Stimulated activated CD8-positive, alpha-beta memory T cell treated with anti-CD3 and anti-CD28 coated beads, Interleukin-12 subunit alpha, Interleukin-12 subunit beta, amount 100 ng/mL, for 4 hours (primary cell): ENCODE data around the gene MUC20.

Source experiments
- DNase-seq: peaks from one replicate; pipeline ENCODE4 v3.0.0-alpha.2; 2020; ENCODE audit warnings: low read depth

Gene MUC20

DNA sequence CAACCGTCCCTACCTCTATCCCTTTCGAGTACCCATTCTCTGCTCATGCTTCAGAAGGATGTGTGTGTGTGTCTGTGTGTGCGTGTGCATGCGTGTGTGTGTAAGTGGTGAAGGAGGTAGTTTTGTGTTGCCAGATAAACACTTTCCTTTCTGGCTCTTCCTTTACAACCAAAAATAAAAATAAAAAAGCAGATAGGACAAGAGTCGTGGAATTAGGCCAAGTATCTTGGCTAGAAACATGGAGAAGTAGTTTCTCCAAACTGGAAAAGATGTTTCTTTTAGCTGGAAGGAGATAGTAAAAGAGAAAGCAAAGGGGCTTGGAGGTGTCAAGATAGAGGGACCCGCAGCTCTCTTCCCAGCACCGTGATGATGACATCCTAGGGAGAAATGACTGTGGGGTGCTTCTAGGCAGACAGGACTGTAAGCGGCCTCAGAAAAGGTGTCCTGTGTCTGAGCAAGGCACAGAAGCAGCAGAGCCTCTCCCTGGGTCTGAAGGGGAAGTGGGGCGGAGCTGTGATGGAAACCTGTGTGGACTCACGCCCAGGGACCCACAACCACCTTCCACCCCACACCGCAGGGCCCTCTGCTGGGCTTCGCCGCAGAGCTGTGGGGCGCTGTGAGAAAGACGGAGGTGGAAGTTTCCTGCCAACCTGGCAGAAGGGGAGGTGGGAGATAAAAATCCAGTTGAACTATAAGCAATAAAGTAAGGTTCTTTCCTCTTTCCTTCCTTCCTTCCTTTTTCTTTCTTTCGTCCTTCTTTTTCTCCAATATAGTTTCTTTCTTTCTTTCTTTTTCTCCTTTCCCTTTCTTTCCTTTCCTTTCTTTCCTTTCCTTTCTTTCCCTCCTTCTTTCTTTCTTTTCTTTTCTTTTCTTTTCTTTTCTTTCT, 35.3 kb downstream of the MUC20 start:
- DNase-seq, result no peak

DNA sequence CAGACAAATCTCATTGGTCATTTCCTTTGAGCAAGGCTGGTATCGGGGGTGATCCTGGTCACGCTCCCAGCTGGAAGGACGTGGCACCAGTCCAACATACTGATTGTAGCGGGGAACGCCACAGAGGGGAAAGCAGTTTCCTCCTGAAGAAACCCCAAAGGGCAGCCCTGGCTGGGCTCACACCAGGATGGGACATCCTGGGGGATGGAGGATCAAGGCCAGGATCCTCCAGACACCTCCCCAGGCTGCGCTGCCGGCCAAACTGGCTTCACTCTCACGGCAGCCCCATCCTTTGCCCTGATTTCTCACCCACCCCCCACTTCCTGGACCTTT, 36.6 kb downstream of the MUC20 start:
- DNase-seq, result no peak

DNA sequence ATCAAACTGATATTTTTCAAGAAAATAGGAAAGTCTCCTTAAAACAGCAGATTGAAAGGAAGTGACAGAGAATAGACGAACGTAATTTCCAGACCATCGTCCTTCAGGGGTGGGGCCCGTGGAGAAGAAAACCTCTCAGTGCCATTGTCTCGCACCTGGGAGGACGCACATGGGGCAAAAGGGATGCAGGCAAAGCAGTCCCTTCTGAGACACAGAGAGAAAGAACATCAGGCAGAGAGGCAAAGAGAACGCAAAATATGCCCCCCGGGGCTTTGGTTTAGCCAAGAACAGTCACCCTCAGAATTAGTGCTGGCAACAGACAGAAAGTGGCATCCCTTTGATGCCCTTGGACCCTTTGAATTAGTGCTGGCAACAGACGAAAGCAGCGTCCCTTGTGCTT, 37.0 kb downstream of the MUC20 start:
- no peak for DNase-seq

DNA sequence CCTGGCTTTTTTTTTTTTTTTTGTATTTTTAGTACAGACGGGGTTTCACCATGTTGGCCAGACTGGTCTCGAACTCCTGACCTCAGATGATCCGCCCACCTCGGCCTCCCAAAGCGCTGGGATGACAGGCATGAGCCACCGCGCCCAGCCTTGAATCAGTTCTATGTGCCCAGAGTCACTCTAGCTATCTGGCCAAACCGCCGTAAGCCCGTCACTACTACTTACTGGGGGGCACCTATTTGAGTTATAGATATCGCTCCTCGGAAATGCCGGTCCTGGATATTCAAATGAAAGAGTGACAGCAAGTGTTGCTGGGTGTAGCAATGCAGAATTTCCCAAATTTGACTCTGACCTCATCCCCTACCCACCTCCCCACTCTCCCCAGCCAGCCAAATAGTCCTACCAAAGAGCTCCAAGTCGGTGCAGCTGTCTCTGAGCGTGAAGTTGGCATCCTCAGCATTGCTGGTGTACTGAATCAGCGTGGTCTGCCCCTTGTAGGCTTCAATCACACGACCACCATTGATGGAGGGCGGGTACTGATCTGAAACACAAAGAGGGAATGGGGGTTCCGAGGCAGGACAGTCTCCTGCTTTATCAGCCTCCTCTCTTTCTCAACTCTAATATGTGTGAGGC, 38.1 kb downstream of the MUC20 start:
- DNase-seq, result no peak

DNA sequence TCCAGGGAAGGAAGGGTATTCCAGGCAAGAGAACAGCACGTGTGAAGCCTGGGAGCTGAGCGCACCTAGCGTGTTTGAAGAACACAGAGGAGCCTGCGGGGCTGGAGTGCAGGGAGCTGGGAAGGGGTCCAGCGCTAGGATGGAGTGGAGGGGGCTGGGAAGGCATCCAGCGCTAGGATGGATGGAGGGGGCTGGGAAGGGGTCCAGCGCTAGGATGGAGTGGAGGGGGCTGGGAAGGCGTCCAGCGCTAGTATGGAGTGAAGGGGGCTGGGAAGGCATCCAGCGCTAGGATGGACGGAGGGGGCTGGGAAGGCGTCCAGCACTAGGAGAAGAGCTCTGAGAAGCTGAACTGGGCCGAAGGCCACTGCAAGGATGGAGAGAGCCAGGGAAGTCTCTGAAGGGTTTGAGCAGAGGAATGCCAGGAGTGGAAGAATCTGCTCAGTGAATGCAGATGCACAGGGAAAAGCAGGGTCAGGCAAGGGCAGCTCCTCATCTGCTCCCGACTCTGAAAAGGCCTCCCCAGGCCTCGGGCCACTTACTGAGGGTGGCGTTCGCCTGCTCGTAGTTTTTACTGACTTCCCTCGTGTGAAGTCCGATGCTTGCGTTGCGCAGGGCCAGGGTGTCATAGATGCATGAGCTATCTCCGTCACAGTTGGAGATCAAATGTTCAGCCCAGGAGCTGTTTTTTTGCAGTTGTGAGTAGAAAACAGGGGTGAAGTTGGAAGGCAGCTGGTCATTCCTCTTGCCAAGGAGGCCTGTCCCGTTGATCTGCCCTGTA, 39.8 kb downstream of the MUC20 start:
- DNase-seq, result no peak

DNA sequence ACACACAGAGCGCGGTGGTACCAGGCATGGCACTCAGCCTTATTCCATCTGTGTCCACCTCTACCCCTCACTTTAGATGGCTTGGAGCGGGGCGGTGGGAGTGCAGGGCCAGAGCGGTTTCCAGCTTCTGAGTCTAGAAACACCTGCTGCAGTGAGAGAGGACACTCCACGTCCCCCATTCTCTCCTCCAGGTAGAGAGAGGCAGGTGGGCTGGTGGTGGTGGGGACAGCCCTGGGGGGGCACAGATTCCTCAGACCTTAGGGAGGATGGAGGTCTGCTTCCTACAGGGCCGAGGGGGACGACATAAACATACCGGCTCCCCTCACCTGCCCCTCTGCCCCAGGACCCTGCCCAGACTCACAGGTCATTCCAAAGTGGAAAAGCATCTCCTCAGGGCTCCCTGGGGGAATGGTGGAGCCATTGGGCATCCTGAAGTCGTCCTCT, 40.4 kb downstream of the MUC20 start:
- no peak for DNase-seq

DNA sequence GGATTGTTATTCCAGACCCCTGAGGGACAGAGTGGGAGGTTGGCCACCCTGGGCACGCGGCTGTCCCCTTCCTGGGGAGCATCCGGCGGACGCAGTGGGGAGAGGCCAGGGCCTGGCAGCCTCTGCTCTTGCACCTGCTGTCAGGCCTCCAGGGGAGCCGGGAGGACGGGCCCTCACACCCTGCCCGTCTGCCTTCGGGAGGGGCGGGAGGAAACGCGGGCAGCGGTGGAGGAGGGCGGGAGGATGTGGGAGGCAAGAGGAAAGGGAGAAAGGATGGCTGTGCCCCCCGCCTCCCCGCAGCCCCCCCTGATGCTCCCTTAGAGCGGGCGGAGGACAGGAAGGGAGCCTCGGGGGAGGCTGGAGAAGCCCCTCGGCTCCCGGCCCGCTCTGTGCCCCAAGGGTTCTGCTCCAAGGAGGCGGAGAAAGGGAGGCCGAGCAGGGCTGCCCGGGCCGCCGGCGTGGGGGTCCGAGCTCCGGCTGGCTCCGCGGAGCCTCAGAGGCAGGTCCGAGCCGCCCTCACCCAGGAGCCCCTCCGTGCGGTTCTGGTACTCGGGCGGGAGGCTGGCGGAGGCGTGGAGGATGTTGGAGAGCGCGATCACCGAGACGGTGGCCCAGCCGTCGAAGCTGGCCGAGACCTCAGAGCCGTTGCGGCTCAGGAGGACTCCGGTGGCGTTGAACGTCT, 40.9 kb downstream of the MUC20 start:
- no peak for DNase-seq

DNA sequence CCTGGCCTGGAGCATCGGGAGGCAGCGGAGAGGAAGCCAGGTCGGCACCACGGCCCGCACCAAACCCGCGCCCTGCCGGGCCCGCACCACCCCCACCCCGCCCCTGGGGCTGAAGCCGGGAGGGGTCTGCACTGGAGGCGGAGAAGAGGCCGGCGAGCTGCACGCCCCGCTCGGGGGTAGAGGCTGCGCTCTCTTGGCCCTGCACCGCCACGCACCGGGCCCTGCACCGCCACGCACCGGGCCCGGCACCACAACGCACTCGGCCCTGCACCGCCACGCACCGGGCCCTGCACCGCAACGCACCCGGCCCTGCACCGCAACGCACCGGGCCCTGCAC, 41.4 kb downstream of the MUC20 start:
- no peak for DNase-seq

DNA sequence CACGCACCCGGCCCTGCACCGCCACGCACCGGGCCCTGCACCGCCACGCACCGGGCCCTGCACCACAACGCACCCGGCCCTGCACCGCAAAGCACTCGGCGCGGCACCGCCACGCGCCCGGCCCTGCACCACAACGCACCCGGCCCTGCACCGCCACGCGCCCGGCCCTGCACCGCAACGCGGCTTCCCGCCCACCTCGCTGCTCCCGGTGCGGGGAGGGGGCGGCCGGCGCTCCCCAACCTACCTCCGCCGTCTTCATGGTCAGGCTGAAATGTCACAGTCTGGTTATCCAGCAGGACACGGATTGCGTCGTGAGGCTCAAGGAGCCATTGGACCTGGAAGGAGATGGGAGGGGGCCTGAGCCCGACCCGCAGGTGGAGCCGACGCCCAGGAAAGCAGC, 41.8 kb downstream of the MUC20 start:
- DNase-seq, result no peak

DNA sequence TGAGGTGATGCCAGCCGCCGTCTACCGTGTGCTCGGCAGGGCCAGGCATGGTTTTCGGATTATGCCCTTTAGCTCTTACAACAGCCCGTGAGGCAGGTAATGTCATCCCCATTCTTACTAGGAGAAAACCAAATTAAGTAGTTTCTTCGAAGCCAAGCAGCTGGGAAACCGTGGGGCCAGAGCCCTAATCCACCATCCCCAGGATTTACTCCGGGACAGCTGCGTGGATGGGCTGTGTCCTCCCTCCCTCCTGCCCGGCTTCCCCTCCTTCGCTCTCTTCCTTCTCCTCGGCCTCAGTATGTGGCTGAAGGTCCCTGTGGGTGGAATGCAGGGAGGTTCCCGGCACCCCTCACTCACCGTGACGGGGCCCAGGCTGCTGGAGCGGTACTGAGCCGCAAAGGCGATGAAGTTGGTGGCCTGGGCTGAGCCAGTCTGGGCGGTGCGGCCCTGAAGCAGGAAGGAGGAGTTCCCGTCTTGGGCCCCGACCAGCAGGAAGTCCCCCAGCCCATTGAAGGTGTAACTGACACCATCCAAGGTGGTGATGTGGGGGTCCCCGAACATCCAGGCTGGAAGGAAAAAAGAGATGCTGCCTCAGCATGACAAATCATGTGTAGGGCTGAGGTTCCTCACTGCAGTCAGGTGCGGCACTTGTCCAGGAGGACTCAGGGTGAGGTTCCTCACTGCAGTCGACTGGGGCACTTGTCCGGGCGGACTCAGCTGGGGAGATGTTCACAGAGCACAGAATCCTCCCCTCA, 42.5 kb downstream of the MUC20 start:
- no peak for DNase-seq

DNA sequence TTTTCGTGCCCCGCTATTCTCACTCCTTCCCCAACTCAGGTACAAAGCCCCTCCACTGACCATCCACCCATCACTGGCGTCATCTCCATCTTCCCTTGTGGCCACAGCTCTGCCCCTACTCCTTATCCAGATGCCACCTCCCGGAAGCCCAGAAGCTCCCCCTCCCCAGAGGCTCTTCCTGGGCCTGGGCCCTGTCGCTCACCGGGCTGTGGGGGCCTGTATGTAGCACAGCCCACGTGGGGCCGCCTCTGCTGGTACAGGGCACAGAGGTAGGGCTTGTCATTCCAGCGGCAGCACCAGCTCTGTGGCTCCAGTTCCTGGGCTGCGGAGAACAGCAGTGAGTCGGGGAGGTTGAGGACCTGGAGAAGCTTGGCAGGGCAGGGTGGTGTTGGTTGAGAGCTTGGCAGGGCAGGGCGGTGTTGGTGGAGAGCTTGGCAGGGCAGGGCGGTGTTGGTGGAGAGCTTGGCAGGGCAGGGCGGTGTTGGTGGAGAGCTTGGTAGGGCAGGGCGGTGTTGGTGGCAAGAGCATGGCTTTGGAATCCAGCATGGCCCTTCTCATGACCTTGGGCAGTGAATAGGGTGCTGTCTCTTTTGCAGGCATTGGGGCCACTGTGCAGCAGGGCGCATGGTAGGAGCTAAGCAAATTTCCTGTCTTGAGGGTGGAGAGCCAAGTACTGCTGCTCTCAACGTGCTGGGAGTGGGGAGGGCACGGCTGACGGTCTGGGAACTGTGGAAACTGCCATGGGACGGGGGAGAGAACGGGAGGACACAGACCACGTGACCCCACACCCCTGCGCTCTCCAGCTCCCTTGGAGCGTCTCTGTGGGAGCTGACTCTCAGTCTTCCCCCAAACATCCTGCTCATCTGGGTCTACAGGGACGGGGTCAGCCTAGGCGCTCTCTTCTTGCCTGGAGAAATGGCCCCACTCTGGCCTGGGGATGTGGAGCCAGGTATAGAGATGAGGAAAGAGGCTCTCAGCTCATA, 43.4 kb downstream of the MUC20 start:
- DNase-seq, result no peak

DNA sequence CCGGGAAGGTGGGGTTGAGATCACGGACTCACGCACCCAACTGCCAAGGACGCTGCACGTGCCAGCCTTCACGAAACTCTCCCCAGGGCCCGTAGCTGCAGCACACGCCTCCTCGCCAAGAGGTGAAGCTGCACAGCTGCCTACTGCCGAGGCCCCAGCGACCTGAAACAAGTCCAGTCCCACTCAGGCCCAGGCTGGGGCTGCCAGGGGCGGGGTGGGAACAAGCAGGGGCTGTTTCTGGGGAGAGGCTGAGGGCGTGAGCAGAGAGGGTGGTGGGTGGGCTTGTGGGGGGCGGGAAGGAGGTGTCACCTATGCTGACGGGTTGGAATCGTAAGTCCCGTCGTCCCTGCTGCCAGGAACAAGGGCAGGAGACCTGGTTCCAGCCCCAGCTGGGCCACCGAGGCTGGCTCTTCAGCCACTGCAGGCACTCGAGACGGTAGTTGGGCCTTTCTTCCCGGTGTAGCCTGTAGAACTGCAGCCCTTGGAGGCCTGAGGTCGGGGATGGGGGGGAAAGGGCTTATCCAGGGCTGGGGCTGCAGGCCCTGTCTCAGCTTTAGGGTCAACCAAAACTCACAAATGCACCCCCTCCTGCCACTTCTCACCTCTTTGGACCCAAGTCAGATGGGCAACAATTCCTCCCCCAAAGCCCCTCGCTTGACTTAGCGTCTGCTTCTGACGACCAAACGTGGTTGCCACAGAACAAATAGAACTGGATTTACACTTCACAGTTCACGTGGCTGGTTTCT, 44.4 kb downstream of the MUC20 start:
- DNase-seq, result no peak

DNA sequence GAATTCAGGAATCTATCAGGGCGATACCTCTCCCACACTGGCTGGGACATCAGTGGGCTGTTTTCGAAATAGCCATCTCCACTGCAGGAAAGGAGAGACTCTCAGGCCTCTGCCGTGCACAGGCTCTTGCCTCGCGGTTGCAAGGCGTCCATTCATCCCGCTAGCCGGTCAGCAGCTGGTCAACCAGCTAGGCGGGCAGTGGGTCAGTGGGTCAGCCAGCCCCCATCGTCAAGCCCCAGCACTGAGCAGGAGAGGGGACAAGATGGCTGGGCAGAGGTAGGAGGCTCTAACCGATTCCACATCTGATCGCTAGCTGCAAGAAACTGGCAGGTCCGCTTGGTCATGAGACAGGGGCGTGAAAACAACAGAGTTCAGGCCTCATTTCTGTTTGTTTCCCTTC, 45.9 kb downstream of the MUC20 start:
- DNase-seq, result no peak

DNA sequence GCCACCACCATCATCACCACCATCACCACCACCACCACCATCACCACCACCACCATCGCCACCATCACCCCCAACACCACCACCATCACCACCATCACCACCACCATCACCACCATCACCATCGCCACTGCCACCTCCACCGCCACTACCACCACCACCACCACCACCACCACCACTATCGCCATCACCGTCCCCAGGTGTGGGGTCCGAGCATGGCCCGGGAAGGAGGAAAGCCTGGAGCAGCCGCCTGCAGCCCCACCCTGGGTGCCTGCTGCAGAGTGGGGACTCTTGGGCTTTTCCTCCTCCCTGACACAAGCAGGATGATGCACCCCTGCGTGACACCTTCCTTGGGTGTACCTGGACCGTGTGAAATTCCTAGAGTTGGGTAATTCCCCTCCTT, 47.0 kb downstream of the MUC20 start:
- DNase-seq, result no peak

DNA sequence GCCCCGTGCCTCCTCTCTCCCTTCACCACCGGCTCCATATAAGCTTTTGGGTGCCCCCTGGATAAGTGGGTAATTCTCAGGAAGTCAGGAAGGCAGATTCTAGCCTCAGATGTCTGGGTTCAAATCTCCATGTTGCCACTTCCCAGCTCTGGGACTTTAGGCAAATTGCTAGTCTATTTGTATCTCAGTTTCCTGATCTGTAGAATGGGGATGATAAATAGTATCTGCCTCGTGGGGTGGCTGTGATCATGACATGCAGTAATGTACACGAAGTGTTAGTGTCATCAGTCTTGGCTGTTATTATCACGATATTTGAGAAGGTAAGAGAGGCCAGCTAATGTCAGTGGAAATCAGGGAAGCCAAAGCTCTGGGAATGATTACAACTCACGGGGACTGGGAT, 47.6 kb downstream of the MUC20 start:
- no peak for DNase-seq

DNA sequence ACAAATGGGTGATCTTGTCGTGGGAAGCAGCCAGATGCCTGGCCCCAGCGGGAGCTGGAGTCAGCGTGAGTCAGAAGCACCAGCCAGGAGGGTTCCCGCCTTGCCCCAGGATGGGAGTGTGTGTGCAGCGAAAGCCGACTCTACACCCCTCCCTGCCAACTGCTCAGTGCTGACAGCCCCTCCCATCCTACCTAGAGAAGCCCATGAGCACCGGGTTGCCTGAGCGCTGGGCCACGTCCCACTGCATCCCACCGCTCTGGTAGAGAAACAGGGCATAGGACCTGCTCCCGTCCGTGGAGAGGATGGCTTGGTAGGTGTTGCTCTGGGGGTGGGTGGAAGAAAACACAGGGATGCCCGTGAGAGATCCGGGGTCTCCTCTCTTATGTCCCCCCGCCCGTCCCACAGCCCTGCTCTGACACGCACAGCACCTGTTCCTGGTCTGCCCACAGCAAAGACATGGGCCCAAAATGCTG, 48.1 kb downstream of the MUC20 start:
- DNase-seq, result no peak

DNA sequence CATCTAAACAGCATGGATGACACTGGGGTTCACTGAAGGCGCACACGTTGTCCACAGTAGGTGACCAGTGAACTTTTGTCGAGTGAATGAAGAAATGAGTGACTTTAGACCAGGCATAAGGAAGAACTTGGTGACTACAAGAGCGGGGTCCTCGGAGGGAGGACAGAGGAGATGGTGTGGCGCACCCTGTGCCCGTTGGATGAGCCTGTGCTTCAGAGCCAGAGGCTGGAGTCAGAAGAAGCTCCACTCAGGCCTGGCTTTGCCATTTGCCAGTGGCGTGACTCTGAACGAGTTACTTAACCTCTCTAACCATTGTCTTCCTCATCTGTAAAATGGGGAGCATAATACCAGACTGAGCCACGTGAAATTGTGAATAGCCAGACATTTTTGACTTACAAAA, 48.8 kb downstream of the MUC20 start:
- DNase-seq, result no peak

DNA sequence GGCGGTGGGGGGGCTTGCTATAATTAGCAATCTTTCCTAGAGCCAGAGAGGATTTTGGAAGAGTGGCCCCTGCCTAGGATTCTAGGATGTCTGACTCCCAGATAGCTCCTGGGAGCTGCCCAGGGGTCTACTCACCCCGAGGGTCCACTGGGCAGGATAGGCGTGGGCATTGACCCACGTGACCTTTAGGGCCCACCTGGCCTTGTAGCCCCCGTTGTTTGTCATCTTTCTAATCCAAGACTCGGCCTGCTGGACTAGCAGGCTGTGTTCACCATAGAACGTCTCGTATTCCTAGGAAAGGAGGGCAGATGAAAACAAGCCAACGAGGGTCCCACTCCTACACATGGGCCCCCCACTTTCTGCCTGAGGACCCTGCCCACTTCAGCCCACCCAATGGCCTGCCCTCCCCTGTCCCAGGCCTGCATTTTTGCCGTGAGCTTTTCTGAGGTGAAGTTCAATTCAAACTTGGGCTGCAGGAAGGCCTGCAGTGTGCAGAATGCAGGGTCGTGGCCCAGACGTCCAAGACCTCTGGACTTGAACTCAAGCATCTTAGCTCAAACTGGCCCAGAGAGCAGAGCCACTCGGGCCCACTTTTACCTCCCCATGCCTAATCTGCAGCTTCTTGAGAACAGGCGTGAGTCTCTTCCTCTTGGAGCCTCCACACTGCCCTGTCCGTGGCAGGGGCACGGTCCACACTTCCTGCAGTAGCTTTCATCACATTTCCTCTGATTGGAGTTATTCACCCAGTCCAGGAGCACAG, 49.5 kb downstream of the MUC20 start:
- no peak for DNase-seq
